Fibroblast of skin of scalp (primary cell): ENCODE measurements around the gene ACTL6B.

Experiments
- DNase-seq: peaks from one replicate; pipeline ENCODE4 v3.0.0-alpha.2; 2013

The ACTL6B gene

DNA sequence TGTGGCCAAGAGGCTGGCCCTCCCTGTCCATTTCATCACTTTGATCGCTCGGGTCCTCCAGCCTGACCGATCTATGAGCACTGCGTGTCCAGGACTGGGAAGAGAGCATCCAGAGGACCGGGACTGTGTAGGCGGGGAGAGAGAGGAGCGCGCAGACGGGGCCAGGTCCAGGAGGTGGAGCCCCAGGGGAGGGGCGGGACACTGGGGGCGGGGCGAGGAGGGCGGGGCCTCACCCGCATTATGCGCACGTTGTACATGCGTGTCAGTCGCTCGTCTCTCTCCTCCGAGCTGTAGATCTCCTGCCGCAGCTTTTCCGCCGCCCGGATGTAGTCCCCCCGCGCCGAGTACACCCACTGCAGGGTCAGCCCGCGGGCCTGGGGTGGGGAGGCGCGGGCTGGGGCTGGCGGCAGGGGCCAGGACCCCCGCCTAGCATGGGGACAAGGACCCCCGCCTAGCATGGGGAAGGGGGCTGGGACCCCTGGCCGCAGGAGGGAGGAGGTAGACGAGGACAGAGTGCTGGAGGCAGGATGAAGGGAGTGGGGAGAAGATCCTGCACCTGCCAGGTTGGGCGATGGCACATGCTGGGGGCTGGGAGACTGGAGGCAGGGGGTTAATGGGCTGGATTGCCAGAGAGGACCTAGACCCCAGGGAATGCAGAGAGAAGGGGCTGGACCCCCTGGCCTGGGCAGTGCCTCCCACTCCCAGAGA, 29.6 kb downstream of the ACTL6B start:
- peak; percentile 79 for DNase-seq

DNA sequence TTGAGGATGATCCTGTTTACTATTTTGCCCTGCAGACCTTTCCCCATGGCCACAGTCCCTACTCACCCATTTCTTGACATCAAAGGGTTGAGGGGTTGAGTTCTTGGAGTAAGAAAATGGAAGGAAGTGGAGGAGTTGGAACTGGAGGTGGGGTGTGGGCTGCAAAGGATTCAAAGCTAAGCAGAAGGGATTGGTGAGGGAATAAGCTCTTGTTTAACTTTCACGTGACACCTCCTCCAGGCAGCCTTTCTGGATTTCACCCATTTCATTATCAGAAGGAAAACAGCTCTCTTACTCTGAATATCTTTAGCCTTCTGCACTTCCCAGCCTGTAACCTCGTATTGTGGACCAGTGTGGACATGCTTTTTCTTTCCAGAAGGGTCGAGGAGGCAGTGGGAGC, 30.2 kb downstream of the ACTL6B start:
- DNase-seq = no peak

DNA sequence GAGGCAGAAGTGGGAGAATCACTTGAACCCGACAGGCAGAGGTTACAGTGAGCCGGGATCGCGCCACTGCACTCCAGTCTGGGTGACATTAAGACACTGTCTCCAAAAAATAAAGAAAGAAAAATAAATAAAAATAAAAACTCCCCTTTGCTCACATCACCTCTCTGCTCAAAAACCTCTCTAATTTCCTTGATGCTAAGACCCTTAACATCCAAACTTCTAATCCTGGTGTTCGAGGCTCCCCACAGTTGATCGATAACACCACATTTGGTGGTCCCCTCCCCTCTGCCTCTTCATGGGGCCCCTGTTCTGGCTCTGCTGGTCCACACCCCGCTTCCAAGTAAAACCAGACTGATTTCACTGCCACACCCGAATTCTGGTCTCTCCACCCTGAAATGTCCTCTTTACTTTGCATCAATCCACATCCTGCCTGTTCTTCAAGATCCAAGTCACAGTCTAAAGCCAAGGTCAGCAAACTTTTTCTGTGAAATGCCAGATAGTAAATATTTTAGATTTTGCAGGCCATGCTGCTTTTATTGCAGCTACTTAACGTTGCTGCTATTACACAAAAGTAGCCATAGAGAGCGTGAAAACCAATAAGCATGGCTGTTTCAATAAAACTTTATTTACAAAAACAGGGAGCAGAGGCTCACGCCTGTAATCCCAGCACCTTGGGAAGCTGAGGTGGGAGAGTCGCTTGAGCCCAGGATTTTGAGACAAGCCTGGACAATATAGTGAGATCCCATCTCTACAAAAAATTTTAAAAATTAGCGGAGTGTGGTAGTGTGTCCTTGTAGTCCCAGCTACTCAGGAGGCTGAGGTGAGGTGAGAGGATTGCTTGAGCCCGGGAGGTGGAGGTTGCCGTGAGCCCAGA, 32.1 kb downstream of the ACTL6B start:
- no peak for DNase-seq

DNA sequence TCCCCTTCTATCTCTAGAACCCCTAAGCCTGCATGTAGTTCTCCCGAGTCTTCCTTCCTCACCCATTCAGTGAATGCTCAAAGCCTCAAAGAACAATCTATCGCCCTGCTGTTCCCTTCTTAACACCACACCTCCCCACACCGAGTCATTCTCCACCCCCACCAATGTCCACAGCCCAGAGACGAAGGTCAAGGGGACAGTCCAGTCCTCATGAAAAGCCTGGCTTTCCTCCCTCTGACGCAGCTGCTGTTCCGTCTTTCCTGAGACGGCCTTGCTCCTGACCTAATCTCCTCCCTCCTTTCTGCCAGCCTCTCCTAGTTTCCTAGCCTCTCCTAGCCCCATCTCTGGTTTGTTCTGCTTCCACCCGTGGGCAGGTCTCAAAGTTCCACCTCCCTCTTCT, 34.7 kb downstream of the ACTL6B start:
- no peak for DNase-seq

DNA sequence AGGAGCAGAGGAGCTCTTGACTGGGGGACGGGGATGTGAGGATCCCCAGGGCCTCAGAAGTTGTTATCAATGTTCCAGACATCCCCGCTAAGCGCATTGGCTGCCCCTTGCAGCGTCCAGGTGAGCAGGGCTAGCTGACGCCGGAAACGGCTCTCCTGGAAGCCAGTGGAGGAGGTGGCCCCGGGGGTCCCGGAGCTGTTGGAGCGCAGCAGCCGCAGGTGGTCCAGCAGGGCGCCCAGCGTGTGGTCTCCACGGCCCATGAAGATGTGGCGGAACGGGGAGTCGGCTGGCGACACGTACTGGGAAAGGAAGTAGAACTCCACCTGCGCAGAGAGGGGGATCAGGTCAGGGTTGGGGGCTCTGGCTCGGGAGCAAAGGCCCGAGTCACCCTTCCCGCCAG, 35.4 kb downstream of the ACTL6B start:
- no peak for DNase-seq

DNA sequence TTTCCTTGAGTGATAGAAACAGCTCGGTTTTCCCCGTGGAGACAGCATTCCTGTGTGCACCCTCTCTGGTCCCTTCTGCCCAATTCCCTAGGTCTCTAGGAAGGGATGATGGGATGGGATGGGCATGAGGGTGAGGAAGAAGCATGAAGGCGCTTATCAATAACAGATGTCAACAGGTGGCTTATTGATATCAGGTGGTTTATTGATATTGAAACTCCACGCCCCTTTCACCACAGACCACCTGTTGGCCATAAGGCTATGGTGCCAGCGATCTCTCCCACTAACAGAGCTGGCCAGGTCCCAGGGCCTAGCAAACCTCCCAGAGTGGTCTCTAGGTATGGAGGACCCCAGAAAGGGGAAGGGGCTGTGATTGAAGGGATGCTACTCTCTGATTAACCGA, 36.0 kb downstream of the ACTL6B start:
- DNase-seq = no peak

DNA sequence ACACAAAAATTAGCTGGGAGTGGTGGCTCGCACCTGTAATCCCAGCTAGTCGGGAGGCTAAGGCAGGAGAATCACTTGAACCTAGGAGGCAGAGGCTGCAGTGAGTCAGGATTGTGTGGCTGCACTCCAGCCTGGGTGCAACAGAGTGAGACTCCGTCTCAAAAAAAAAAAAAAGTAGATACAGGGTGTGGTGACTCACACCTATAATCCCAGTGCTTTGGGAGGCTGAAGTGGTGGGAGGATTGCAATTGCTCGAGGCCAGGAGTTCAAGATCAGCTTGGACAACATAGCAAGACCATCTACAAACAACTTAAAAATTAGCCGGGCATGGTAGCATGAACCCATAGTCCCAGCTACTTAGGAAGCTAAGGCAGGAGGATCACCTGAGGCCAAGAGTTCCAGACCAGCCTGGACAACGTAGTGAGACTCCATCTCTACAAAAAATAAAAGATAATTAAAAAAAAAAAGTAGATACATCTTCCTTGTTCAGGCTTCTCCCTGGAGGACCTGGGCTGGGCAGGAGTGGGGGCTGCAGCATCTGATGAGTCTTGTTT, 41.9 kb downstream of the ACTL6B start:
- no peak for DNase-seq

DNA sequence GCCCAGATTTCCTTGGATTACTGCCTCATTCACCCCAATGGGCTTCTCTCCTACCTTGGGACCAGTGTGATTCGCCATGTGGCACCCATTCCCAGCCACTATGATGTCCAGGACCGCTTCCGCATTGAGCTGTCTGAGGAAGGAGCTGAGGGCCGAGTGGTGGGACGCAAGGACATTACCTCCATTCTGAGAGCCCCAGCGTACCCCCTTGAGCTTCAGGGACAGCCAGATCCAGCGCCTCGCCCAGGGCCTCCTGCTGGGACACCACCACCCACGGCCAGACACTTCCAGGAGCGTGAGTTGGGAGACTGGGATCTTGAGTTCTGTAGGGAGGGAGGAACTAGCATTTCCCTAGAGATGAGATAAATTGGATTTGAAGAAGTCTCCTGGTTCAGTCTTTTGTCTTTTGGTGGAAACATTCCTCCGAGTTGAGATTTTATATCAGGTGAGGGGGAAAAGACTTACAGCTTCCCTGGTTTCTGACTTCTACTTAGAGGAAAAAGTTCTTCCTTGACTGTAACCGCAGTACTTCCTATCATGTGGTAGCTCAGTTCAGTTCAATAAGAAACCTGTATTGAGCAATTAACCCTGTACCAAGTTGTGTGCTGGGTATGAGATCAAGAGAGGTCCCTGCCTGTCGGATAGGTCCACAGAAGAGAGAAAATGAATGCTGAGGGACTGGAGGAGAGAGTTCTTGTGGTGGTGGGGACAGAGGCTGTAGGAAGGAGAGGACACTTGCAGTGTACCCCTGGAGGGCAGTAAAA, 42.7 kb downstream of the ACTL6B start:
- DNase-seq = no peak

DNA sequence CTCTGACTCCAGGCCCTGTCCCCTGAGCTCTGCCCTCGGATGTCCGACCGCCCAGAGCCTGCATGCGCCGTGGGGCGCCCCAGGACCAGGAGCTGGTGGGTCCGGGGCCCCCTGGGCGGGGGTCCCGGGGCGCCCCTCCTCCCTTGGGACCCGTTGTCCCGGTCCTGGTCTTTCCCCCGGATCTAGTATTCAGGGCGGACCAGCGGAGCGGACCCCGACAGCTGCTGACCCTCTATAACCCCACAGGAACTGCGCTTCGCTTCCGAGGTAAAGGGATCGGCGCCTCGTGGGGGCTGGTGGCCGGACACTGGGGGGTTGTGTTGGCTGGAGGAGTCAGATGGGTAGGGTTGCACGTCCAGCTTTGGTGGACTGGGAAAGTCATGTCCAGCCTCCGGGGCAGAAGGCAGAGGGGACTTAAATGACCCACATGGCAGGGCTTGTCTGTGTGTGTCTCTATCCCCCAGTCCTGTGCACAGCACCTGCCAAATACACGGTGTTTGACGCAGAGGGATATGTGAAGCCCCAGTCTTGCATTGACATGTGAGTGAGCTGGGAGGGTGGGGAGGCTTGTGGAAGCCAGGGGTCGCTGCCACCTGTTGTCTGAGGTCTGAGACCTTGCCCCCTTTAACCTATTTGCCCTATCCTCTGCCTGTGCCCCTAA, 43.4 kb downstream of the ACTL6B start:
- no peak for DNase-seq

DNA sequence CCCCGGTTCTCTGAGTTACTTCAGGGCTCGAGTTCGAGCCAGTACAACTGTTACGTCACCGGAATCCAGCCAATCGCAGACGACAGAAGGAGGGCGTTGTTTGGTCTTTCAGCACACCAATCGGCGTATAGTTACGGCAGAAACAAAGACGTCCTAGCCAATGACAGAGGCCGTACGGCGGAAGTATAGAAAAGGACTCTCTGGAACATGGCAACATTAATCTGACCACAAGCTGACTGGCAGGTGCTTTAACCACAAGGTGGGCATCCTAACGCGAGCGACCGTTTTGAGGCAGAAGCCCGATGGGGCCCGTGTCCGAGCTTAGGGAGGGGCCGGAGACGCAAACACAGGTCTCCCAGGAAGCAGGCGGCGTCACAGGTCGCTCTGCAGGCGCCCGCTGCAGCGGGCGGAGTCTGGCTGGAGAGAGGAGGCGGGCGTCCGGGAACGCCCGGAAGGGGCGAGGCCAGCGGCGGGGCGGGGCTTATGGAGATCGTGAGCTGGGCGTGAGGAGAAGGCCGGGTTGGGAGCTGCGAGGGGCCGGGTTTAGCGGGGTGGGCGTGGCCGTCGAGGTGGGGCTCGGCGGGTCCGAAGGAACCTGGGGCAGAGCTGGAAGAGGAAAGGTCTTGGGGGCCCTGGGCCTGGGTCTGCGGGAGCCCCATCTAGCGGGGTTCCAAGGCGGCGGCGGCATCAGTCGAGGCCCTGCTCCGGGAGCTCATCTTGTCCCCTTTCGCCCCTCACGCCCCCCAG, 44.1 kb downstream of the ACTL6B start, which contains the start of gene MOSPD3:
MOSPD3 (plus strand) TSS at position 558 of the 747 bp plus-strand sequence. CDS start 252 bp downstream, outside the sequence.
- peak; percentile 99 for DNase-seq

DNA sequence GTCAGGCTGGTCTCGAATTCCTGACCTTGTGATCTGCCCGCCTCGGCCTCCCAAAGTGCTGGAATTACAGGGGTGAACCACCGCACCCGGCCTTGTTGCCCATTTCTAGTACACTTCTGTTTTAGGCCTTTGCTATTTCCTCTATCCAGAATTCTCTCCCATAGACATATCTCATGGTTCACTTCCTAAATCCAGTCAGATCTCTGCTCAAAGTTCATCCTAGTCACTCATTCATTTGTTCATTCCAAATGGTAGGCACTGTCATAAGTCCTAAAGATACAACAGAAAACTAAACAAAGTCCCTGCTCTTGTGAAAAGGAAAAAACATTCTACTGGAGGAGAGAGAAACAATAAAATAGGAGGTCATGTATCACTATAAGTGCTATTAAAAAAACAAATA, 46.3 kb downstream of the ACTL6B start:
- no peak for DNase-seq

DNA sequence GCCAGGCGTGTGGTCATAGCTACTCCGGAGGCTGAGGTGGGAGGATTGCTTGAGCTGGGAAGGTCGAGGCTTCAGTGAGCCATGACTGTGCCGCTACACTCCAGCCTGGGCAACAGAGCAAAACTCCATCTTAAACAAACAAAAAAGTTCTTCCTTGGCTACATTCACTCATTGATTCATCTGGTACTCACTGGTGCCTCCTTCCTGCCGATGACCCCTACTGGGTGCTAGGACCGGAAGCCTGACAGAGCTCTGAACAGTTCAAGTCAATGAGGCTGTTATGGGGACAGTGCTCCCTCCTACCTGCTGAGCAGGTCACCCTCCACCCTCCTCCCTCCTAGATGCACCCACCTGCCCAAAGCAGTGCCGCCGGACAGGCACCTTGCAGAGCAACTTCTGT, 49.1 kb downstream of the ACTL6B start:
- no peak for DNase-seq

DNA sequence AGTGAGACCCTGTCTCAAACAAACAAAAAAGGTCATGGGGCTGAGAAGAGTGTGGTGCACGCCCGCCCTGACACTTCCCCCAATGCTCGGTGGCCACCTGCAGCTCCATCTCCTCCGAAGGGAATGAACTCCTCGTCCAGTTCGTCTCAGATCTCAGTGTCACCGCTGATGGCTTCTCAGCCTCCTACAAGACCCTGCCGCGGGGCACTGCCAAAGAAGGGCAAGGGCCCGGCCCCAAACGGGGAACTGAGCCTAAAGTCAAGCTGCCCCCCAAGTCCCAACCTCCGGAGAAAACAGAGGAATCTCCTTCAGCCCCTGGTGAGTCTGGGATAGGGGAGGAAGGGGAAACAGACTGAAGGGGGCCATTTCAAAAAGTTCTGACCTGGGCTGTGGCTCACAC, 49.9 kb downstream of the ACTL6B start:
- DNase-seq = no peak

DNA sequence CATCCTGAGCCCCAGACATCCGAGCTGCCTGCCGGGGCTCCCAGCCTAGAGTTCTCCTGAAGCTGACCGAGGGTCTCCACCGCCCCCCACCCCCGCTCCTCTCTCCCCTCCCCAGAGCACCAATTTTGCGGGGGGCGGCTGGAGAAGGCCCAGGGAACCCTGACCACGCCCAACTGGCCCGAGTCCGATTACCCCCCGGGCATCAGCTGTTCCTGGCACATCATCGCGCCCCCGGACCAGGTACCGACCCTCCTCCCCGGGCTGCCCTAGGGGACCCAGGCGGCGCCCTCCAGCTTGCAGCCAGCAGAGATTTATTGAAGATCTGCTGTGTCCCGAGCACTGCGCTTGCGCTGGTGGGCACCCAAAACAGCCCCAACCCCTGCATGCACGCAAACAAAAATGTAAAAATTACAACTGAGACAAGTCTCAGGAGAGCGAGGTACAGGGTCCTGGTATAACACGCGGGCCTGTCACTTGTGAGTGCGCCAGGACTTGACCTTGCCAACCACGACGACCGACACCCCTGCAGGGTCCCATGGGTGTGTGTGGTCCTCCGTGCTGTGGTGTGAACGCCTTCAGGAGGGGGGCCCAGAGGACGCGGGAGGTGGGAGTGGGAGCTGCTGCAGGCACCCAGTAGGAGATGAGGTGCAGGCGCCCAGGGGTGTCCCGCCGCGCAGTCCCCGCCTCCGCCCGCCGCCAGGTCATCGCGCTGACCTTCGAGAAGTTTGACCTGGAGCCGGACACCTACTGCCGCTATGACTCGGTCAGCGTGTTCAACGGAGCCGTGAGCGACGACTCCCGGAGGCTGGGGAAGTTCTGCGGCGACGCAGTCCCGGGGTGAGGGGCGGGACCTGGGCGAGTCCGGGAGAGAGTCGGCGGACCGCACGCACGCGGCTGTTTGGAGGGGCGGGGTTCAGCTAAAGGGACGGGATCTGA, 51.0 kb downstream of the ACTL6B start:
- DNase-seq = no peak

DNA sequence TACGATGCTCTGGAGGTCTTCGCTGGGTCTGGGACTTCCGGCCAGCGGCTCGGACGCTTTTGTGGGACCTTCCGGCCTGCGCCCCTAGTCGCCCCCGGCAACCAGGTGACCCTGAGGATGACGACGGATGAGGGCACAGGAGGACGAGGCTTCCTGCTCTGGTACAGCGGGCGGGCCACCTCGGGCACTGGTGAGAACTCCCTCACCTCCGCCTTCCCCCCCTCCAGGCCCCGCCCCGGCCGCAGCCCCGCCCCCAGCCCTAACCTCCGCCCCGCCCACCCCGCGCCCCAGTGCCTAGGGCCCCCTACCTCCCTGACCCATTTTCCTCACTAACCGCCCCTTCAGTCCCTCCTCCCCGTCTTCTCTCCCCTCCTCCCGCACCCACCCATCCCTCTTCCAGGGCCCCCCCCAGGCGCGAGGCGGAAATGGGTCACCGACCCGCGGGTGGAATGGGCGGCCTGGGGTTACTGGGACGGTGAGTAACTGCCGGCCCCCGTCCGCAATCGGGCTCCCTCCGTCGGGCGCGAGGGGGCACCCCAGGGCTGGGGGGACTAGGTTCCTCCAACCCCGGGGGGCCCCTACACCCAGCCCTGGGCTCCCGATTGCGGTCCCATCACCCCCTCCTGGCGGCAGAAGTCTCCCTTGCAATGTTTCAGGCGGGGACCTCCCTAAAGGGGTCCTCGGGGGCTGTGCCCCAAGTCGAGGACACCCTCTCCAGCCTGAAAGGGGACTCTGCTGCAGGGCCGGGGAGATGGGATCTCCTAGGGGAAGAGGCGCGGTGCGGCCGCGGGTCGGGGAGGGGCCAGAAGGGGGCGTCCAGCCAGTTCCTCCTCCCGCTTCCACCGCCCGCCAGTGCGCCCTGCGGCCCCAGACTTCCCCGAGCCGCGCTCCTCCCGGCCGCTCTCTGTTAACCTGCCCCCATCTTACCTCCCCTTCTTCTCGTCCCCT, 51.9 kb downstream of the ACTL6B start:
- DNase-seq = peak; percentile 87

DNA sequence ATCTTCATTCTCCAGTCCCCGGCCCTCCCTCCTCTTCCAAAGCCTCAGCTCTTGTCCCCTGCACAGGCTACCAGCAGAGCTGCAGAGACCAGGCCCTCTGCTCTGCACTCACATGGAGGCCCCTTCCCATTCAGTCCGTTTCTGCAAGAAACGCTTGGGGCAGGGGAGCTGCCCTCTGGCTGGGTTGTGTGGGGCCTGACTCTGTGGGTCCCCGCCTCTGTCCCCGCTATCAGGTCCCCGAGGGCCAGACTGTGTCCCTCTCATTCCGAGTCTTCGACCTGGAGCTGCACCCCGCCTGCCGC, 52.6 kb downstream of the ACTL6B start:
- peak; percentile 52 for DNase-seq

DNA sequence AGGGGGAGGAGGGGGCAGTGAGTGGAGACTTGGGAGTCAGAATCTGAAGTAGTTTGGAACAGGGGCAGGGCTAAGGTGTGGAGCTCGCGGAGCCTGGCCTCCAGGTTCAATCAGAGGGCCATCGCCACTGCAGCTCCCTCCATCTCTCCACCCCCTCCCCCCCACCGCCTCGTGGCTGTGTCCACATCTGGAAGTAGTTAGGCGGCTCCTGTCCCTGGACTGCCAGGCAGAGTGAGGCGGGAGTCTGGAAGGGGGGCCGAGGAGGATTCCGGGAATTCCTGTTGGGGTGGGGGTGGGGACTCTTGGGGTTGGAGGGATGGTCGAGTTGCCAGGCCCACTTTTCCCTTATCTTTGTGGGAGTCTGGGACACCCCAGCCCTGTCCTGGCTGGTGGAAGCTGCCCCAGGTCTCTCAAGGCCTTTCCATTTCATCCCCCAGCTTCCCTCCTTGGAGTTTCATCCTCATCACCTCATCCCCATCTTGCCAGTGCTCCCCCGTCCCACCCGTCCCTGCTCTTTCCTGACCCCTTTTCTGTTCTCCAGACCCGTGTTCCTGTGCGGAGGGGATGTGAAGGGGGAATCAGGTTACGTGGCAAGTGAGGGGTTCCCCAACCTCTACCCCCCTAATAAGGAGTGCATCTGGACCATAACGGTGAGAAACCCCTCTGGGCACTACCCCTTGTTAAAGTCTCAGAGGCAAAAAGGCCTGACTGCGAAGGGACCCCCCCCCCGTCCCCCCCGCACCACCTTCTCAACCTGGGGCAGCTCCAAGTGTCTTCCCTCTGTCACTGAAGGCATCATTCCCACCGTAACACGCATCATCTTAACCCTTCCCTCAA, 53.1 kb downstream of the ACTL6B start:
- DNase-seq = peak; percentile 96

DNA sequence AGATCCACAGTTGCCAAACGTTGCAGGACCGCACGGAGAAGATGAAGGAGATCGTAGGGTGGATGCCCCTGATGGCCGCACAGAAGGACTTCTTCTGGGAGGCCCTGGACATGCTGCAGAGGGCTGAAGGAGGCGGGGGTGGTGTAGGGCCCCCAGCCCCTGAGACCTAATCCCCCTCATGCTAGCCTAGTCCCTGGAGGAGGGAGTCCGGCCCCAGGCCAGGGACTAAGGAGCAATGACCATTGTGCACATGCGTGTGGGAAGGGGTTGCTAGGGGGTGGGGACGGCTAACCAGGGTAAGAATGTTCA, 55.6 kb downstream of the ACTL6B start:
- DNase-seq = no peak
